NB4 (cell line): ENCODE results near the gene PAOX.

Experiments used
- DNase-seq: peaks from one replicate; pipeline ENCODE4 v3.0.0; 2010; ENCODE audit warnings: low read depth
- H3K4me3 ChIP-seq: one replicate; pipeline ENCODE4 v1.5.1; 2011; ENCODE audit warnings: mild to moderate bottlenecking, low read depth, low read length, moderate library complexity
- CTCF ChIP-seq: IDR thresholded peaks from one replicate; pipeline ENCODE4 v1.5.1; 2012; ENCODE audit warnings: low read depth, low read length
- MAX ChIP-seq: IDR thresholded peaks from 2 replicates; pipeline ENCODE4 v1.6.1; 2011; ENCODE audit warnings: low read depth, low read length
- MYC ChIP-seq: IDR thresholded peaks from 2 replicates; pipeline ENCODE4 v1.6.1; 2011; ENCODE audit warnings: low read depth, low read length
- POLR2A ChIP-seq: IDR thresholded peaks from 2 replicates; pipeline ENCODE4 v1.6.1; 2011; ENCODE audit warnings: mild to moderate bottlenecking; ENCODE audit not compliant: insufficient read length; ENCODE audit errors: extremely low read depth

PAOX gene

GRCh38 chr10:133401981-133402725 lies 23.1 kb downstream of the PAOX start:
- TF ChIP-seq MYC (no peak), MAX (no peak), POLR2A (no peak), CTCF (no peak)
- DNase-seq: no peak
- H3K4me3 ChIP-seq: no peak overlapping the region

- TF ChIP-seq CTCF (no peak), MYC (no peak), MAX (no peak), POLR2A (no peak)
- no peak overlapping the region for H3K4me3 ChIP-seq
- no peak for DNase-seq
Measured at GRCh38 chr10:133403359-133403758, 24.3 kb downstream of the PAOX start.

GRCh38 chr10:133403784-133404183 lies 24.7 kb downstream of the PAOX start:
- no peak overlapping the region for H3K4me3 ChIP-seq
- TF ChIP-seq POLR2A: no peak
- TF ChIP-seq CTCF: no peak
- no peak for TF ChIP-seq MAX
- TF ChIP-seq MYC: no peak
- DNase-seq: no peak

- DNase-seq: no peak
- TF ChIP-seq CTCF: no peak
- no peak for TF ChIP-seq POLR2A
- TF ChIP-seq MAX: no peak
- no peak for TF ChIP-seq MYC
- H3K4me3 ChIP-seq: no peak overlapping the region
Measured at GRCh38 chr10:133405272-133405671, 26.2 kb downstream of the PAOX start.

GRCh38 chr10:133405844-133406527 lies 26.9 kb downstream of the PAOX start:
- TF ChIP-seq MAX (no peak), POLR2A (no peak), MYC (no peak), CTCF (no peak)
- no peak overlapping the region for H3K4me3 ChIP-seq
- no peak for DNase-seq
